H9 (cell line): ENCODE data around the gene MAPK8IP3. TPM values are rescaled to one million over a fixed set of nuclear protein-coding genes. Genes with fewer than 3 reads are reported as not detected.

Experiments used
- DNase-seq: peaks from one replicate; pipeline ENCODE4 v3.0.0-alpha.2; 2017
- H2AFZ ChIP-seq: one replicate; pipeline ENCODE4 v1.6.1; 2013; ENCODE audit warnings: mild to moderate bottlenecking, low read length, control low read depth, moderate library complexity
- H2AK5ac ChIP-seq: 2 replicates; pipeline ENCODE4 v1.6.1; 2013; ENCODE audit warnings: low read length, control low read depth, mixed read lengths; ENCODE audit not compliant: insufficient read length
- H2BK120ac ChIP-seq: one replicate; pipeline ENCODE4 v1.6.1; 2013; ENCODE audit warnings: low read depth, mild to moderate bottlenecking, low read length, control low read depth, inconsistent platforms; ENCODE audit not compliant: poor library complexity, severe bottlenecking
- H2BK12ac ChIP-seq: 2 replicates; pipeline ENCODE4 v1.6.1; 2013; ENCODE audit warnings: low read length, control low read depth, mixed read lengths, low read depth; ENCODE audit not compliant: insufficient read length
- H2BK15ac ChIP-seq: 2 replicates; pipeline ENCODE4 v1.6.1; 2013; ENCODE audit warnings: low read depth, low read length, control low read depth
- H2BK20ac ChIP-seq: one replicate; pipeline ENCODE4 v1.6.1; 2013; ENCODE audit warnings: low read depth, mild to moderate bottlenecking, low read length, control low read depth, inconsistent platforms; ENCODE audit not compliant: poor library complexity, severe bottlenecking
- H2BK5ac ChIP-seq: 2 replicates; pipeline ENCODE4 v1.6.1; 2013; ENCODE audit warnings: low read length, control low read depth, mixed read lengths; ENCODE audit not compliant: insufficient read length
- H3K14ac ChIP-seq: 2 replicates; pipeline ENCODE4 v1.6.1; 2013; ENCODE audit warnings: low read length, control low read depth; ENCODE audit not compliant: insufficient read depth
- H3K18ac ChIP-seq: 2 replicates; pipeline ENCODE4 v1.6.1; 2013; ENCODE audit warnings: low read depth, mild to moderate bottlenecking, mixed read lengths, low read length, control low read depth; ENCODE audit not compliant: insufficient read length
- H3K23ac ChIP-seq: 2 replicates; pipeline ENCODE4 v1.6.1; 2013; ENCODE audit warnings: low read length, control low read depth, mixed read lengths, low read depth; ENCODE audit not compliant: insufficient read length
- H3K23me2 ChIP-seq: 2 replicates; pipeline ENCODE4 v1.6.1; 2013; ENCODE audit warnings: low read depth, mild to moderate bottlenecking, mixed read lengths, low read length, control low read depth; ENCODE audit not compliant: insufficient read length, poor library complexity, severe bottlenecking
- H3K27ac ChIP-seq: 2 replicates; pipeline ENCODE4 v1.5.1; 2013; ENCODE audit warnings: low read length, control low read depth, mixed read lengths, low read depth; ENCODE audit not compliant: insufficient read length
- H3K27me3 ChIP-seq: 2 replicates; pipeline ENCODE4 v1.6.1; 2013; ENCODE audit warnings: low read length, control low read depth, inconsistent platforms; ENCODE audit not compliant: insufficient read depth
- H3K4ac ChIP-seq: 2 replicates; pipeline ENCODE4 v1.6.1; 2013; ENCODE audit warnings: low read depth, mild to moderate bottlenecking, control low read depth, inconsistent platforms, low read length, moderate library complexity
- H3K4me1 ChIP-seq: 2 replicates; pipeline ENCODE4 v1.6.1; 2013; ENCODE audit warnings: low read length, control low read depth, inconsistent platforms; ENCODE audit not compliant: insufficient read depth
- H3K4me2 ChIP-seq: 2 replicates; pipeline ENCODE4 v1.6.1; 2013; ENCODE audit warnings: low read length, control low read depth, mixed read lengths; ENCODE audit not compliant: insufficient read length, insufficient read depth
- H3K56ac ChIP-seq: 2 replicates; pipeline ENCODE4 v1.6.1; 2013; ENCODE audit warnings: low read depth, mild to moderate bottlenecking, mixed read lengths, low read length, control low read depth; ENCODE audit not compliant: insufficient read length
- H3K79me1 ChIP-seq: 2 replicates; pipeline ENCODE4 v1.6.1; 2013; ENCODE audit warnings: low read depth, mild to moderate bottlenecking, moderate library complexity, low read length, control low read depth, inconsistent platforms; ENCODE audit not compliant: insufficient read depth, poor library complexity, severe bottlenecking
- H3K79me2 ChIP-seq: 2 replicates; pipeline ENCODE4 v1.6.1; 2013; ENCODE audit warnings: low read length, control low read depth, inconsistent platforms; ENCODE audit not compliant: insufficient read depth
- H3K9ac ChIP-seq: 2 replicates; pipeline ENCODE4 v1.6.1; 2013; ENCODE audit warnings: low read length, control low read depth, mixed read lengths; ENCODE audit not compliant: insufficient read length; ENCODE audit errors: extremely low read depth
- H3K9me3 ChIP-seq: one replicate; pipeline ENCODE4 v1.6.1; 2013; ENCODE audit warnings: low read depth, low read length, inconsistent platforms; ENCODE audit not compliant: control insufficient read depth
- H3T11ph ChIP-seq: one replicate; pipeline ENCODE4 v1.6.1; 2013; ENCODE audit warnings: mild to moderate bottlenecking, low read length, control low read depth, inconsistent platforms
- H4K20me1 ChIP-seq: one replicate; pipeline ENCODE4 v1.6.1; 2013; ENCODE audit not compliant: control insufficient read depth, insufficient read length, insufficient read depth
- H4K5ac ChIP-seq: 2 replicates; pipeline ENCODE4 v1.6.1; 2013; ENCODE audit warnings: low read depth, mild to moderate bottlenecking, mixed read lengths, low read length, control low read depth; ENCODE audit not compliant: insufficient read length
- H4K8ac ChIP-seq: replicated peaks from 2 replicates; pipeline ENCODE4 v1.6.1; 2013; ENCODE audit warnings: low read length, control low read depth, mixed read lengths, low read depth; ENCODE audit not compliant: insufficient read length
- H4K91ac ChIP-seq: 2 replicates; pipeline ENCODE4 v1.6.1; 2013; ENCODE audit warnings: low read depth, mild to moderate bottlenecking, moderate library complexity, mixed read lengths, low read length, control low read depth; ENCODE audit not compliant: insufficient read length
- H3K27ac Mint-ChIP-seq, 3 experiments: 2 replicates in 2 of 3; 3 replicates in 1 of 3; pipeline ENCODE4 v1.8.0; 2020 to 2021; ENCODE audit warnings: mixed read lengths in 3 of 3, mild to moderate bottlenecking in 1 of 3, moderate library complexity in 1 of 3
- H3K27me3 Mint-ChIP-seq: 2 replicates; pipeline ENCODE4 v1.8.0; 2021; ENCODE audit warnings: low read depth, mild to moderate bottlenecking, moderate library complexity, mixed read lengths
- H3K36me3 Mint-ChIP-seq, 3 experiments: 2 replicates in 2 of 3; 3 replicates in 1 of 3; pipeline ENCODE4 v1.8.0; 2020 to 2021; ENCODE audit warnings: low read depth in 3 of 3, mixed read lengths in 3 of 3; ENCODE audit not compliant: insufficient read depth in 1 of 3
- H3K4me1 Mint-ChIP-seq, 2 experiments: 2 replicates each; pipeline ENCODE4 v1.8.0; 2020; ENCODE audit warnings: mixed read lengths in 2 of 2
- H3K4me3 Mint-ChIP-seq, 2 experiments: 2 replicates in 1 of 2; 3 replicates in 1 of 2; pipeline ENCODE4 v1.8.0; 2020 to 2021; ENCODE audit warnings: mild to moderate bottlenecking in 2 of 2, mixed read lengths in 2 of 2, moderate library complexity in 1 of 2
- H3K9me3 Mint-ChIP-seq, 2 experiments: 2 replicates in 1 of 2; 3 replicates in 1 of 2; pipeline ENCODE4 v1.8.0; 2020; ENCODE audit warnings: mild to moderate bottlenecking in 2 of 2, mixed read lengths in 2 of 2, moderate library complexity in 1 of 2
- CTCF ChIP-seq: fragments of 200-600 bp; sonication (generic); conservative IDR thresholded peaks from 3 replicates; pipeline ENCODE4 v1.8.0; 2021; ENCODE audit warnings: antibody characterized with exemption, mild to moderate bottlenecking
- WGBS: extraction: QIAGEN DNeasy Blood & Tissue Kit; methylation state at CpG from one replicate; pipeline ENCODE4 v1.1.7; 2013; ENCODE audit warnings: missing lambda C conversion rate, low lambda C conversion rate, mixed read lengths; ENCODE audit not compliant: insufficient read length; ENCODE audit errors: extremely low coverage; 5-methylcytosine and 5-hydroxymethylcytosine counted together
- total RNA-seq: library from RNA; stranded (reverse); gene quantifications from 2 replicates; pipeline ENCODE4 v1.2.1, GENCODE V29; 2021

Gene MAPK8IP3
- total RNA-seq, 1 experiment from 2014 or later: 51.3 TPM

- H3K79me2 ChIP-seq: no peaks in the 10 kb centered on the region
- no peaks in the 10 kb centered on the region for H3K4me1 ChIP-seq
- H4K8ac ChIP-seq: no peak overlapping the region
- H2AFZ ChIP-seq: no peak overlapping the region
- no peak overlapping the region for H4K5ac ChIP-seq
- H3K27ac ChIP-seq: no peak overlapping the region
- WGBS: no CpG with 5 or more reads among the region's 21 CpGs
- H3K4me3 Mint-ChIP-seq: no peak overlapping the region
- no peaks in the 10 kb centered on the region for H3K27me3 Mint-ChIP-seq
- H2BK20ac ChIP-seq: no peak overlapping the region
- H4K91ac ChIP-seq: no peak overlapping the region
- H2BK5ac ChIP-seq: no peak overlapping the region
- TF ChIP-seq CTCF: no peak
- H3K9me3 Mint-ChIP-seq: no peaks in the 10 kb centered on the region
- H3K36me3 Mint-ChIP-seq: peaks cover 5 to 15% (median 14%) of the 10 kb centered on the region in 3 experiments; a peak in 6 of 7 replicates
- H3K9ac ChIP-seq: no peak overlapping the region
- no peaks in the 10 kb centered on the region for H3K4me1 Mint-ChIP-seq
- no peak overlapping the region for H2BK120ac ChIP-seq
- H3K27me3 ChIP-seq: no peaks in the 10 kb centered on the region
- no peaks in the 10 kb centered on the region for H3K9me3 ChIP-seq
- no peak overlapping the region for H3K18ac ChIP-seq
- H3K79me1 ChIP-seq: no peaks in the 10 kb centered on the region
- no peaks in the 10 kb centered on the region for H4K20me1 ChIP-seq
- H3K56ac ChIP-seq: no peak overlapping the region
- no peak overlapping the region for H3K27ac Mint-ChIP-seq
- no peak overlapping the region for H2AK5ac ChIP-seq
- H3K4me2 ChIP-seq: no peak overlapping the region
- H3K14ac ChIP-seq: no peak overlapping the region
- H2BK15ac ChIP-seq: no peak overlapping the region
- H3K4ac ChIP-seq: no peak overlapping the region
- no peak overlapping the region for H2BK12ac ChIP-seq
- no peak overlapping the region for H3K23ac ChIP-seq
- H3K23me2 ChIP-seq: peaks cover 3% of the 10 kb centered on the region
- H3T11ph ChIP-seq: no peak overlapping the region
- DNase-seq: no peak
Observed at GRCh38 chr16:1759511-1759910, 53.5 kb downstream of the MAPK8IP3 start.
